Measurements from ENCODE around the gene TNRC6C.

DNA sequence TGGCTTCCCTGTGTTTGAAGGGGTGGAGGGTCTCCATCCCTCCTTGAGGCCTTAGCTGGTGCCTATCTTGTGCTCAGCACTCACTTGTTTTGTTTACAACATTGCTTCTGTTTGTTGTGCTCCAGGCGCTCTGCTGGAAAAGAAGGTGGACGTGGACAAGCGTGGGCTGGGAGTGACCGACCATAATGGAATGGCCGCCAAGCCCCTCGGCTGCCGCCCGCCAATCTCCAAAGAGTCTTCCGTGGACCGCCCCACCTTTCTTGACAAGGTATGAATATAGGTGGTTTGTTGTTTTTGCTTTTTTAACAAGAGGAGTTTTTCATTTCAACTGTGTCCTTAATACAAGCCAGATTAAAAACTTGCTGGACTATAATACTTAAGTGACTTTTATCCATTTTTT, 116.5 kb downstream of the TNRC6C start:
- TF ChIP-seq, protein P1, sequence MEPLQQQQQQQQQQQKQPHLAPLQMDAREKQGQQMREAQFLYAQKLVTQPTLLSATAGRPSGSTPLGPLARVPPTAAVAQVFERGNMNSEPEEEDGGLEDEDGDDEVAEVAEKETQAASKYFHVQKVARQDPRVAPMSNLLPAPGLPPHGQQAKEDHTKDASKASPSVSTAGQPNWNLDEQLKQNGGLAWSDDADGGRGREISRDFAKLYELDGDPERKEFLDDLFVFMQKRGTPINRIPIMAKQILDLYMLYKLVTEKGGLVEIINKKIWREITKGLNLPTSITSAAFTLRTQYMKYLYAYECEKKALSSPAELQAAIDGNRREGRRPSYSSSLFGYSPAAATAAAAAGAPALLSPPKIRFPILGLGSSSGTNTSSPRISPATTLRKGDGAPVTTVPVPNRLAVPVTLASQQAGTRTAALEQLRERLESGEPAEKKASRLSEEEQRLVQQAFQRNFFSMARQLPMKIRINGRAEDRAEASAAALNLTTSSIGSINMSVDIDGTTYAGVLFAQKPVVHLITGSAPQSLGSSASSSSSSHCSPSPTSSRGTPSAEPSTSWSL (CRISPR knock-in tag; IDR thresholded peaks at IDR 0.05; ENCODE audit: borderline replicate concordance) = no peak
- no peak for TF ChIP-seq ZNF121 (CRISPR knock-in tag; conservative IDR thresholded peaks at IDR 0.05)
- TF ChIP-seq, protein P2, sequence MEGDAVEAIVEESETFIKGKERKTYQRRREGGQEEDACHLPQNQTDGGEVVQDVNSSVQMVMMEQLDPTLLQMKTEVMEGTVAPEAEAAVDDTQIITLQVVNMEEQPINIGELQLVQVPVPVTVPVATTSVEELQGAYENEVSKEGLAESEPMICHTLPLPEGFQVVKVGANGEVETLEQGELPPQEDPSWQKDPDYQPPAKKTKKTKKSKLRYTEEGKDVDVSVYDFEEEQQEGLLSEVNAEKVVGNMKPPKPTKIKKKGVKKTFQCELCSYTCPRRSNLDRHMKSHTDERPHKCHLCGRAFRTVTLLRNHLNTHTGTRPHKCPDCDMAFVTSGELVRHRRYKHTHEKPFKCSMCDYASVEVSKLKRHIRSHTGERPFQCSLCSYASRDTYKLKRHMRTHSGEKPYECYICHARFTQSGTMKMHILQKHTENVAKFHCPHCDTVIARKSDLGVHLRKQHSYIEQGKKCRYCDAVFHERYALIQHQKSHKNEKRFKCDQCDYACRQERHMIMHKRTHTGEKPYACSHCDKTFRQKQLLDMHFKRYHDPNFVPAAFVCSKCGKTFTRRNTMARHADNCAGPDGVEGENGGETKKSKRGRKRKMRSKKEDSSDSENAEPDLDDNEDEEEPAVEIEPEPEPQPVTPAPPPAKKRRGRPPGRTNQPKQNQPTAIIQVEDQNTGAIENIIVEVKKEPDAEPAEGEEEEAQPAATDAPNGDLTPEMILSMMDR (IDR thresholded peaks at IDR 0.05 in 2 of 3, conservative IDR thresholded peaks at IDR 0.05 in 1 of 3; ENCODE audit: insufficient read depth in 2 of 3, low read depth in 1 of 3, low read length in 3 of 3) = no peak
- no peak for TF ChIP-seq POLR2A (conservative IDR thresholded peaks at IDR 0.05)
- TF ChIP-seq TCF7 (IDR thresholded peaks at IDR 0.05; ENCODE audit: borderline replicate concordance) = no peak
- no peak for TF ChIP-seq MXI1 (IDR thresholded peaks at IDR 0.05; ENCODE audit: low read depth, low read length)
- no peak for TF ChIP-seq ETV5 (CRISPR knock-in tag; IDR thresholded peaks at IDR 0.05; ENCODE audit: low read depth)
- TF ChIP-seq, protein P3, sequence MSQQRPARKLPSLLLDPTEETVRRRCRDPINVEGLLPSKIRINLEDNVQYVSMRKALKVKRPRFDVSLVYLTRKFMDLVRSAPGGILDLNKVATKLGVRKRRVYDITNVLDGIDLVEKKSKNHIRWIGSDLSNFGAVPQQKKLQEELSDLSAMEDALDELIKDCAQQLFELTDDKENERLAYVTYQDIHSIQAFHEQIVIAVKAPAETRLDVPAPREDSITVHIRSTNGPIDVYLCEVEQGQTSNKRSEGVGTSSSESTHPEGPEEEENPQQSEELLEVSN (IDR thresholded peaks at IDR 0.05; ENCODE audit: borderline replicate concordance in 1 of 2, extremely low read depth in 1 of 2, insufficient read depth in 1 of 2, insufficient read length in 1 of 2, low read depth in 1 of 2, low read length in 1 of 2, poor library complexity in 1 of 2, severe bottlenecking in 1 of 2) = no peak
- no peak for TF ChIP-seq RFX1 (IDR thresholded peaks at IDR 0.05)
